Measurements from ENCODE around the gene LYZL6. TPM values are rescaled to one million over a fixed set of nuclear protein-coding genes. Genes with fewer than 3 reads are reported as not detected.

LYZL6 gene
- total and polyA plus RNA-seq, 12 donors = not detected

DNA sequence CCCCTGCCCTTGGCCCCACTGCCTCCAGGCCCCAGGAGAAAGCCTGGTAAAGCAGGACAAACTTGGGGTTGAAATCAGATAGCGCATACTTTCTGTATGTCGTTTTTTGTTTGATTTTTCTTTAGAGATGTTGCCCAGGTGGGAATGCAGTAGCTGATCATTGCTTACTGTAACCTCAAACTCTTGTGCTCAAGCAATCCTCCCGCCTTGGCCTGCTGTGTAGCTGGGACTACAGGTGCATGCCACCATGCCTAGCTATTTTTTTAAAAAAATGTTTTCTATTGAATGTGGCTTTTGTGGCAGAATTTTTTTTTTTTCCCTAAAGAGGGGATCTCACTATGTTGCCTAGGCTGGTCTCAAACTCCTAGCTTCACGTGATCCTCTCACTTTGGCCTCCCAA lies 52.2 kb downstream of the LYZL6 start:
- no peak overlapping the region for H3K4me3 ChIP-seq
- intact Hi-C loops (cut with DNase I) = no loop called here
- no peaks in the 10 kb centered on the region for H3K36me3 ChIP-seq
- H3K4me1 ChIP-seq = peaks cover 0 to 48% (median 3%) of the 10 kb centered on the region in 9 donors
- DNase-seq (no peak), ATAC-seq (no peak)
- H3K9me3 ChIP-seq = no peaks in the 10 kb centered on the region
- 88 to 92% methylated on average over 4 of the region's 4 CpGs for WGBS, 2 donors
- peaks cover 0 to 5% (median 0%) of the 10 kb centered on the region in 7 donors for H3K27me3 ChIP-seq
- TF ChIP-seq, protein P1, sequence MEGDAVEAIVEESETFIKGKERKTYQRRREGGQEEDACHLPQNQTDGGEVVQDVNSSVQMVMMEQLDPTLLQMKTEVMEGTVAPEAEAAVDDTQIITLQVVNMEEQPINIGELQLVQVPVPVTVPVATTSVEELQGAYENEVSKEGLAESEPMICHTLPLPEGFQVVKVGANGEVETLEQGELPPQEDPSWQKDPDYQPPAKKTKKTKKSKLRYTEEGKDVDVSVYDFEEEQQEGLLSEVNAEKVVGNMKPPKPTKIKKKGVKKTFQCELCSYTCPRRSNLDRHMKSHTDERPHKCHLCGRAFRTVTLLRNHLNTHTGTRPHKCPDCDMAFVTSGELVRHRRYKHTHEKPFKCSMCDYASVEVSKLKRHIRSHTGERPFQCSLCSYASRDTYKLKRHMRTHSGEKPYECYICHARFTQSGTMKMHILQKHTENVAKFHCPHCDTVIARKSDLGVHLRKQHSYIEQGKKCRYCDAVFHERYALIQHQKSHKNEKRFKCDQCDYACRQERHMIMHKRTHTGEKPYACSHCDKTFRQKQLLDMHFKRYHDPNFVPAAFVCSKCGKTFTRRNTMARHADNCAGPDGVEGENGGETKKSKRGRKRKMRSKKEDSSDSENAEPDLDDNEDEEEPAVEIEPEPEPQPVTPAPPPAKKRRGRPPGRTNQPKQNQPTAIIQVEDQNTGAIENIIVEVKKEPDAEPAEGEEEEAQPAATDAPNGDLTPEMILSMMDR (IDR thresholded peaks at IDR 0.05) = no peak
- H3K27ac ChIP-seq = peak overlapping the region in 1 of 10 donors; percentile 76

DNA sequence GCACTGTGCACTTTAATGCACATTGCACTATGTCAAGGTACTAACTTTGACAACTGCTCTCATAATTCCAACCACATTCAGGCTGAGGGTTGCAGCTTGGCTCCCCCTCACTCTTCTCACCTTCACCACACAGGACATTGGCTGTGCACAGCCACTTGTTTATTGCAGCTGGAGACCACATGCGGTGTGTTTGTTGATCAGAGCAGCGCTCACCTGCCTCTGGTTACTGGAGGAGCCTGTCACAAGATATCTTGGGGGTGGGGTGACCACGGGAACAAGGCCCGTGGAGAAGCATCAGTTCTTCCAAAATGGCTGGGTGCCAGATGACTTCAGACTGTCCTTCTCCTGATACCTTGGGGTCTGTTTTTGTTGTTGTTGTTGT lies 52.7 kb downstream of the LYZL6 start:
- TF ChIP-seq, protein P1 (IDR thresholded peaks at IDR 0.05) = no peak
- H3K36me3 ChIP-seq = no peaks in the 10 kb centered on the region
- H3K4me3 ChIP-seq = no peak overlapping the region
- WGBS, 2 donors = 53 to 63% methylated on average over 4 of the region's 4 CpGs
- peaks cover 0 to 5% (median 0%) of the 10 kb centered on the region in 7 donors for H3K27me3 ChIP-seq
- no peaks in the 10 kb centered on the region for H3K9me3 ChIP-seq
- peak overlapping the region in 1 of 10 donors; percentile 76 for H3K27ac ChIP-seq
- peaks cover 0 to 45% (median 3%) of the 10 kb centered on the region in 9 donors for H3K4me1 ChIP-seq
- DNase-seq (no peak), ATAC-seq (peak in 2 of 8 donors; percentile 37 to 52)
- intact Hi-C loops (cut with DNase I) = no loop called here

DNA sequence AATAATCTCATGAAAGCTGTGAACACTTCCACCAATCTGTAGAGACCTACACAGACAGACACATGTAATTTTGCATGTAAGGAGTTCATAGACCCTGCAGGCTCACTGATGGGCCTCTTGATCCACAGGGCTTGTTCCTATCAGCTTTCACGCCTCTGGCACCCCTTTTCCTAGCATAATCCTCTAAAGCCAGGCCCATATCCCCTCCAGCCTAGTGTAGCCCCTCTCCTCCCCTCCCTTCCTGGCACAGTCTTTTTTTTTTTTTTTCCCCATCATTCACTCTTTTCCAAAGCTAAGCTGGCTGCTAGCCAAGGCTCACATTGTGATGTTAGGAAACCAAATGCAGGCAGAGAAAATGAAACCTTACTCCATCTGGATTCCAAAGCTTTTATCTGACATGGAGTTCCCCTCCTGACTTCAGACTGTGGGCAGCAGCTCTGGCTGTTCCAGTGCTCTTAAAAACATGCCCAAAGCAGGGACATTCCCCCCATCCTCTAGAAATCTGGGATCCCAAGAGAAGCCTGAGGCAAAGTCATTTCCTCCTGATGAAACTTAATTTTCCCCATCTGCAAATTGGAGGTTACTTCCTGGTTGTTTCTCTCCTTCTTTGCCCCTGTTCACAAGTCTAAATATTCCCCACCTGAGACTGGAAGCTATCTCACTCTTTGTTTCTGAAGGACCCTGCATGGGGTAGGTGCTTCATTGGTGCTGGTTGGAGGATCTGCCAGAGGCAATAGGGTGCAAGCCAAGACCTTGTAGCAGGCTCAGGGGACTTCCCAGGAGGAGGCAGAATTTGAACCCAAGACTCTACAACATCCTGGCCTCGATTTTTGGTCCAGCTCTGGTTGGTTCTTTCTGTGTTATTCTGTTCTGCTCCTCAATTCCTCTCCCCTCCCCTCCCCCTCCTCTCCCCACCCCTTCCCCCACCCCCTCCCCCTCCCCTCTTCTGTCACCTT lies 53.4 kb downstream of the LYZL6 start:
- H3K4me3 ChIP-seq = no peak overlapping the region
- DNase-seq (no peak), ATAC-seq (peak in 1 of 8 donors; percentile 35)
- H3K4me1 ChIP-seq = peaks cover 0 to 39% (median 3%) of the 10 kb centered on the region in 9 donors
- TF ChIP-seq, protein P1 (IDR thresholded peaks at IDR 0.05) = no peak
- H3K27ac ChIP-seq = peak overlapping the region in 1 of 10 donors; percentile 79
- H3K27me3 ChIP-seq = no peaks in the 10 kb centered on the region
- intact Hi-C loops (cut with DNase I) = no loop called here
- no peaks in the 10 kb centered on the region for H3K9me3 ChIP-seq
- WGBS, 2 donors = 72 to 75% methylated on average over 2 of the region's 2 CpGs
- H3K36me3 ChIP-seq = no peaks in the 10 kb centered on the region

DNA sequence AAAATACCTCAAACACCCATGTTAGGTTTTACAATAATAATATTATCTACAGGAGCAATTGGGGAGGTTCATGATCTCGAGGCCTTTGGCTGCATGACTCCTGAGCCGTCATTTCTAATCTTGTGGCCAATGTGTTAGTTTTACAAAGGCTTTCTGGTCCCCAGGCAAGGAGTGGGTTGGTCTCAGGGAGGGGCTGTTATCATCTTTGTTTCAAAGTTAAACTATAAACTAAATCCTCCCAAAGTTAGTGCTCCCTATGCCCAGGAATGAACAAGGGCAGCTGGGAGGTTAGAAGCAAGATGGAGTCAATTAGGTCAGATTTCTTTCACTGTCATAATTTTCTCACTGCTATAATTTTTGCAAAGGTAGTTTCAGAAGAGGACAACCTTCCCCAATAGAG lies 54.3 kb downstream of the LYZL6 start:
- Histone ChIP-seq H3K9me3 (no peaks in the 10 kb centered on the region), H3K27ac (peak overlapping the region in 1 of 10 donors; percentile 79), H3K4me1 (peaks cover 0 to 39% (median 3%) of the 10 kb centered on the region in 9 donors), H3K4me3 (no peak overlapping the region), H3K36me3 (no peaks in the 10 kb centered on the region), H3K27me3 (no peaks in the 10 kb centered on the region)
- 88 to 89% methylated on average over 2 of the region's 2 CpGs for WGBS, 2 donors
- DNase-seq (no peak), ATAC-seq (no peak)
- intact Hi-C loops (cut with DNase I) = no loop called here
- TF ChIP-seq, protein P1 (IDR thresholded peaks at IDR 0.05) = no peak

Other genes with a start within 250 kb of the LYZL6 start
- gene RASL10B, start 212.1 kb downstream of the LYZL6 start, total RNA-seq = 10 to 100 TPM in 9 of 10 donors, 1 to 10 TPM in 1; 9.0 to 26.2 (median 11.9) TPM
- gene RASL10B, start 212.1 kb downstream of the LYZL6 start, polyA plus RNA-seq = 1 to 10 TPM; 3.9 to 6.9 TPM
- gene GAS2L2, start 190.5 kb downstream of the LYZL6 start, total RNA-seq = under 1 TPM in 6 of 10 donors, not detected in 4; 0.09 to 0.89 (median 0.14) TPM
- gene GAS2L2, start 190.5 kb downstream of the LYZL6 start, polyA plus RNA-seq = under 1 TPM; 0.03 to 0.15 TPM
- gene C17orf50, start 182.8 kb downstream of the LYZL6 start, total RNA-seq = not detected
- not detected for gene C17orf50, start 182.8 kb downstream of the LYZL6 start, polyA plus RNA-seq
- gene MMP28, start 148.1 kb downstream of the LYZL6 start, total RNA-seq = 1 to 10 TPM; 1.4 to 3.4 (median 1.9) TPM
- gene MMP28, start 148.1 kb downstream of the LYZL6 start, polyA plus RNA-seq = 1 to 10 TPM; 5.4 to 7.4 TPM
- gene TAF15, start 134.2 kb downstream of the LYZL6 start, total RNA-seq = 100 to 1,000 TPM; 102 to 158 (median 135) TPM
- 10 to 100 TPM; 56.1 to 72.2 TPM for gene TAF15, start 134.2 kb downstream of the LYZL6 start, polyA plus RNA-seq
- gene HEATR9, start 74.8 kb downstream of the LYZL6 start, total RNA-seq = not detected
- gene HEATR9, start 74.8 kb downstream of the LYZL6 start, polyA plus RNA-seq = not detected
- 10 to 100 TPM in 1 of 10 donors, 1 to 10 TPM in 6, under 1 TPM in 3; 0.47 to 29.8 (median 1.3) TPM for gene CCL5, start 63.4 kb downstream of the LYZL6 start, total RNA-seq
- gene CCL5, start 63.4 kb downstream of the LYZL6 start, polyA plus RNA-seq = 1 to 10 TPM; 1.5 to 1.8 TPM
- gene RDM1, start 12.9 kb downstream of the LYZL6 start, total RNA-seq = 1 to 10 TPM in 1 of 10 donors, under 1 TPM in 1, not detected in 8; 0.46 to 1.3 TPM
- gene RDM1, start 12.9 kb downstream of the LYZL6 start, polyA plus RNA-seq = not detected
- not detected for gene CCL16, start 37.8 kb upstream of the LYZL6 start, total RNA-seq
- gene CCL16, start 37.8 kb upstream of the LYZL6 start, polyA plus RNA-seq = under 1 TPM; 0.03 to 0.88 TPM
- 10 to 100 TPM in 2 of 10 donors, 1 to 10 TPM in 8; 1.0 to 16.4 (median 5.1) TPM for gene CCL14, start 43.0 kb upstream of the LYZL6 start, total RNA-seq
- 10 to 100 TPM; 28.6 to 77.3 TPM for gene CCL14, start 43.0 kb upstream of the LYZL6 start, polyA plus RNA-seq
- gene CCL15, start 57.8 kb upstream of the LYZL6 start, total RNA-seq = not detected
- gene CCL15, start 57.8 kb upstream of the LYZL6 start, polyA plus RNA-seq = not detected
- 1 to 10 TPM in 1 of 10 donors, not detected in 9; 1.6 TPM for gene CCL23, start 74.3 kb upstream of the LYZL6 start, total RNA-seq
- gene CCL23, start 74.3 kb upstream of the LYZL6 start, polyA plus RNA-seq = 1 to 10 TPM in 1 of 2 donors, under 1 TPM in 1; 0.38 to 1.5 TPM
- 10 to 100 TPM in 1 of 10 donors, 1 to 10 TPM in 7, under 1 TPM in 1, not detected in 1; 0.83 to 21.0 (median 2.0) TPM for gene CCL18, start 120.6 kb upstream of the LYZL6 start, total RNA-seq
- 1 to 10 TPM in 1 of 2 donors, under 1 TPM in 1; 0.97 to 1.0 TPM for gene CCL18, start 120.6 kb upstream of the LYZL6 start, polyA plus RNA-seq
- 10 to 100 TPM in 2 of 10 donors, under 1 TPM in 5, not detected in 3; 0.24 to 12.3 (median 0.52) TPM for gene CCL3, start 146.4 kb upstream of the LYZL6 start, total RNA-seq
- gene CCL3, start 146.4 kb upstream of the LYZL6 start, polyA plus RNA-seq = under 1 TPM in 1 of 2 donors, not detected in 1; 0.83 TPM
- 10 to 100 TPM in 2 of 10 donors, under 1 TPM in 8; 0.32 to 18.2 (median 0.74) TPM for gene CCL4, start 160.1 kb upstream of the LYZL6 start, total RNA-seq
- 1 to 10 TPM in 1 of 2 donors, under 1 TPM in 1; 0.80 to 1.0 TPM for gene CCL4, start 160.1 kb upstream of the LYZL6 start, polyA plus RNA-seq
- 1 to 10 TPM in 9 of 10 donors, under 1 TPM in 1; 0.94 to 2.9 (median 1.7) TPM for gene TBC1D3B, start 232.9 kb upstream of the LYZL6 start, total RNA-seq
- gene TBC1D3B, start 232.9 kb upstream of the LYZL6 start, polyA plus RNA-seq = 1 to 10 TPM in 1 of 2 donors, under 1 TPM in 1; 0.42 to 5.9 TPM

Data from heart right ventricle (tissue), 16 donors.